ENCODE measurements around the gene NXPE2. TPM values are rescaled to one million over a fixed set of nuclear protein-coding genes. Genes with fewer than 3 reads are reported as not detected.

The NXPE2 gene
- total and polyA plus RNA-seq, 4 donors: 0.02 to 0.34 (median 0.15) TPM; not detected in 1

DNA sequence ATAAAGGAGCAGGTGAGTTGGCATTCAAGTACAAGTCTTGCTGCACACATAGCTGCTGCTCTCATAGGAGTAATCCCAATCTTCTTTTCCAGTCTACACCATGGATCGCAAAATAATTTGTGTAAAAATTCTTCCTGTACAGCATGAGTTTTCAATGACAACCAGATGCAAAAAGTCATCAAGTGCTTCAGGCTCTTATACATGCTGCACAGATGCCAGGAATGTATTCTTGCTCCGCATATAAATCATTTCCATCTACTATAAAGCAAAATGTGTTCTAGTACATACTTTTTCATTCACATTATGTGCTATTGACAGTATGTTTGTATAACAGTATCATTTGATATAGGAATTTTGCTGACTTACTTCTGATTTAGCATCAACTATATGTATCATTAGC, 35.4 kb downstream of the NXPE2 start:
- DNase-seq (peak in 1 of 3 donors; percentile 20), ATAC-seq (ENCODE audit: insufficient read depth, low FRiP score) (no peak)
- Histone ChIP-seq H3K27ac (ENCODE audit: low read depth in 1 of 2, low read length in 1 of 2) (no peak overlapping the region), H3K27me3 (ENCODE audit: control insufficient read depth in 3 of 3, insufficient read depth in 3 of 3, low read length in 2 of 3) (no peaks in the 10 kb centered on the region), H3K9ac (ENCODE audit: insufficient read depth in 1 of 2, low read length in 2 of 2) (no peak overlapping the region), H3K36me3 (ENCODE audit: control insufficient read depth in 4 of 4, insufficient read depth in 4 of 4, low read length in 4 of 4) (no peaks in the 10 kb centered on the region), H3K9me3 (ENCODE audit: control insufficient read depth in 4 of 4, insufficient read depth in 3 of 4, low read length in 3 of 4) (peaks cover 0 to 5% (median 0%) of the 10 kb centered on the region in 4 donors), H3K4me3 (no peak overlapping the region), H3K4me1 (ENCODE audit: control insufficient read depth in 5 of 5, insufficient read depth in 5 of 5, low read length in 5 of 5) (no peaks in the 10 kb centered on the region)
- 93 to 96% methylated on average over 2 of the region's 2 CpGs for WGBS, 2 donors
- no peak for TF ChIP-seq CTCF (IDR thresholded peaks at IDR 0.05; ENCODE audit: control extremely low read depth, extremely low read depth)

GRCh38 chr11:114719562-114719961, 41.2 kb downstream of the NXPE2 start:
- Histone ChIP-seq H3K27ac (ENCODE audit: low read depth in 1 of 2, low read length in 1 of 2) (no peak overlapping the region), H3K36me3 (ENCODE audit: control insufficient read depth in 4 of 4, insufficient read depth in 4 of 4, low read length in 4 of 4) (no peaks in the 10 kb centered on the region), H3K9me3 (ENCODE audit: control insufficient read depth in 4 of 4, insufficient read depth in 3 of 4, low read length in 3 of 4) (no peaks in the 10 kb centered on the region), H3K4me1 (ENCODE audit: control insufficient read depth in 5 of 5, insufficient read depth in 5 of 5, low read length in 5 of 5) (no peaks in the 10 kb centered on the region), H3K9ac (ENCODE audit: insufficient read depth in 1 of 2, low read length in 2 of 2) (no peak overlapping the region), H3K27me3 (ENCODE audit: control insufficient read depth in 3 of 3, insufficient read depth in 3 of 3, low read length in 2 of 3) (no peaks in the 10 kb centered on the region), H3K4me3 (no peak overlapping the region)
- ATAC-seq (ENCODE audit: insufficient read depth, low FRiP score): no peak
- 83 to 96% methylated on average over 5 of the region's 5 CpGs for WGBS, 2 donors
- no peak for TF ChIP-seq CTCF (IDR thresholded peaks at IDR 0.05; ENCODE audit: control extremely low read depth, extremely low read depth)
- no peak for DNase-seq

DNA sequence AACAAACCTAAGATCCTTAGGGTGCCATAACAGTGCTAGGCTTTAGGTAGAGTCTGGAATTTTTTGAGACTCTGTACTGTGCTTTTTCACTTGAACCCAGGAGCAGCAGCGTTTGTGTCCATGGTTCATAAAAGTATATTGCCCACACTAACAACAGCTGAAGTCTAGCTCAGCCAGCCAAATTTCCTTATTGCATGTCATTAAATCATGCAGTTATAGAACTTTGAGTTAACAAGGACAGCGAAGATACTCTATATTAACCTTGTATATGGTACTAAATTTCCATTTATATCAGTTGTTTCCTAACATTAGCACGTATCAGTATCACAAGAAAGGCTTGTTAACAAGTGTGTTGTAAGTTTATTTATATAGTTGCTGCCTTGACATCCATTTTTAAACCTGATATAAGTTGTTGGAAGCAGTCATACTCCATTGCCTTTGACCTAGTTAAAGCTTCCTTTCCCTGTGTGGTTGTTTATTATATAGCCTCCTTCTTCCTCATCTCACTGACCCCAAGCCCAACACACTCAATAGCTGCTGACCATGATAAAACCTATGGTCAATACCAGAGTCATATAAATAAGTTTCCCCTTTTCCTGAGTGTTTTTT, 46.7 kb downstream of the NXPE2 start:
- H3K9me3 ChIP-seq (ENCODE audit: control insufficient read depth in 4 of 4, insufficient read depth in 3 of 4, low read length in 3 of 4): peaks cover 0 to 4% (median 2%) of the 10 kb centered on the region in 4 donors
- no peak overlapping the region for H3K9ac ChIP-seq (ENCODE audit: insufficient read depth in 1 of 2, low read length in 2 of 2)
- TF ChIP-seq CTCF (IDR thresholded peaks at IDR 0.05; ENCODE audit: control extremely low read depth, extremely low read depth): no peak
- ATAC-seq (ENCODE audit: insufficient read depth, low FRiP score): no peak
- no peak overlapping the region for H3K4me3 ChIP-seq
- no peak for DNase-seq
- no peaks in the 10 kb centered on the region for H3K4me1 ChIP-seq (ENCODE audit: control insufficient read depth in 5 of 5, insufficient read depth in 5 of 5, low read length in 5 of 5)
- WGBS, 2 donors: 85 to 86% methylated on average over 3 of the region's 3 CpGs
- H3K27ac ChIP-seq (ENCODE audit: low read depth in 1 of 2, low read length in 1 of 2): no peak overlapping the region
- H3K27me3 ChIP-seq (ENCODE audit: control insufficient read depth in 3 of 3, insufficient read depth in 3 of 3, low read length in 2 of 3): no peaks in the 10 kb centered on the region
- H3K36me3 ChIP-seq (ENCODE audit: control insufficient read depth in 4 of 4, insufficient read depth in 4 of 4, low read length in 4 of 4): no peaks in the 10 kb centered on the region

DNA sequence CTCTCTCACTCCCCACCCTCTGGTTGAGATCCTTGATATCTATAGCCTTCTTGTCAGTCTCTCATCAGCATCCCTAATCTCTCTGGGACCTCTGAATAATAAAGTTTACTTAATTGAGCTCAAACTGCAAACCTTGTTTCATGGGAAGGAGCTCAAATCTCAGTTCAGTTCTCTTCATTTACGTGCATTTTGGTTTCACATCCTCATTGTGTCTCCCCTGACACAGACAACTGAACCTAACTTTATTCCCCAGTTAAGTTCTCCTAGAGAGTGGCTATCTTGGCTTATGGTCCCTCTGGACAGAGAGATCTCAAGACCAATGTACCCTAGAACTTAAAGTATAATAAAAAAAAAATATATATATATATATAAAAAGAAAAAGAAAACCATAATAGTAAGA, 47.3 kb downstream of the NXPE2 start:
- DNase-seq (no peak), ATAC-seq (ENCODE audit: insufficient read depth, low FRiP score) (no peak)
- TF ChIP-seq CTCF (IDR thresholded peaks at IDR 0.05; ENCODE audit: control extremely low read depth, extremely low read depth): no peak
- H3K9ac ChIP-seq (ENCODE audit: insufficient read depth in 1 of 2, low read length in 2 of 2): no peak overlapping the region
- 81% methylated on average over 1 of the region's 1 CpG for WGBS, 2 donors
- peaks cover 0 to 2% (median 0%) of the 10 kb centered on the region in 3 donors for H3K27me3 ChIP-seq (ENCODE audit: control insufficient read depth in 3 of 3, insufficient read depth in 3 of 3, low read length in 2 of 3)
- no peak overlapping the region for H3K4me3 ChIP-seq
- H3K36me3 ChIP-seq (ENCODE audit: control insufficient read depth in 4 of 4, insufficient read depth in 4 of 4, low read length in 4 of 4): no peaks in the 10 kb centered on the region
- no peak overlapping the region for H3K27ac ChIP-seq (ENCODE audit: low read depth in 1 of 2, low read length in 1 of 2)
- H3K9me3 ChIP-seq (ENCODE audit: control insufficient read depth in 4 of 4, insufficient read depth in 3 of 4, low read length in 3 of 4): peaks cover 0 to 4% (median 2%) of the 10 kb centered on the region in 4 donors
- H3K4me1 ChIP-seq (ENCODE audit: control insufficient read depth in 5 of 5, insufficient read depth in 5 of 5, low read length in 5 of 5): no peaks in the 10 kb centered on the region
